Fibroblast of gingiva (primary cell): ENCODE measurements around the gene SLC7A11.

ENCODE experiments used
- DNase-seq: peaks from one replicate; pipeline ENCODE4 v3.0.0-alpha.2; 2011; ENCODE audit warnings: low read depth

The SLC7A11 gene

DNA sequence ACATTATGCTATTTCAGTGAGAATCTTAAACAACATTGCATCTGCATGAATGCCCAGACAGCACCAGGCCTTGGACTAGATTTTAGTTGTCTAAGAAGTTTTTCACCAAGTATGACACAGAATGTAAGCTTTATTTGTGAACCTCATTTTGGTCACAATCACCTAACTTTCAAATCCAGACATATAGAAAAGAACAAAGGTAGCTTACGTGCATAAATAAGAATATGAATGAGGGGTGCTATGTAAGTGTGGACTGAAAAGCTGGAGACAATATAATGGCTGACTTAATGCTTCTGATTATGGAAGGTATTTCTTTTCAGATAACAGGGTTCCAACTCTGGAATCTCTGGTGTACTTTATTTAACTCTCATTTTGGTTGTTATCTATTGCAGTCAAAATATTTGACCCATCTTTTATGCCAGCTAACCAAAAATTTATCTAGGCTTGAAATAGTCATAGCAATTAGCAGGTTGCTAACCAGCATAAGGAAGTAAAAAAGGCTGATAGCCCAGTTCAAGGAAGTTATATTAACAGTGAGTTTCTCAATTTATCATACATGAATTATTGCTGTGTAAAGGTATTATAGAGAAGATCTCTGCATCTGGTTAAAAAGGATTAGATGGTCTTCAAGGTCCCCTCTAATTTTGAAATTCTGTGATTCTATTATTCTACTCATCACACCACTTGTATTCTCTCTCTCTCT lies 36.5 kb downstream of the SLC7A11 start:
- DNase-seq: no peak

DNA sequence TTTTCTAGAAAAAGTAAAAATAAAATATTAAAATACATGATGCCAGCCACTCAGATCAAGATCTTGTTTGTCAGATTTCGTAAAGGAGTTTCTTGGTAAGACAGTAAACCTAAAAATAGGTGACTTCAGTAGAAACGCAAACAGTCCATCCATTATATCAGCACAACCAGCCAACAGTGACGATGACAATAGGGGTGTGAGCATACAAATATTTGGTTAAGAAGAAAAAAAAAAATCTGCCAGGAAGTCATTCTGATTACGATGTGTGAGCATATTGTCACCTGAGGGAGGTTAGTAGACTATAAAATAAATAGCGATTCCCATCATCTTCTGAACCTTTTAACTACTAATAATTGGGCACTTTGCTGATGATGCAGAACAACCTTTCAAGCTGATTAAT lies 37.6 kb downstream of the SLC7A11 start:
- DNase-seq: no peak

DNA sequence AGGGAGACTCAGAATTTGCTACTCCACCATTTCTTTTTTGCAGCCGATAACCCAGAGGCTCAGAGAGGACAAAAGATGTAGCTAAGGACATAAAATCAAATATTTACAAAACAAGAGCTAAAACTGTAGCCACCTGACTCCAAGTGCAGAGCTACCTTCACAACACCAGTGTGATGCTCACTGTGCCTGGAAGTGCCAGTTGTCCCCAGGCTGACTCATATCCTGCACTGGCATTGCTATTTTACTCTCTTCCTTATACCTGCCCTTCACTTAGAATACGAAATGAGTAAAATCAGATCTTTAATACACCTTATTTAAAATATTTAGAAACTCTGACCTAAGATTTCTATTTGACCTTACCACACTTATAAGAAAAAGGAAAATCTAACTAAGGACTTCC lies 39.5 kb downstream of the SLC7A11 start:
- DNase-seq: no peak

DNA sequence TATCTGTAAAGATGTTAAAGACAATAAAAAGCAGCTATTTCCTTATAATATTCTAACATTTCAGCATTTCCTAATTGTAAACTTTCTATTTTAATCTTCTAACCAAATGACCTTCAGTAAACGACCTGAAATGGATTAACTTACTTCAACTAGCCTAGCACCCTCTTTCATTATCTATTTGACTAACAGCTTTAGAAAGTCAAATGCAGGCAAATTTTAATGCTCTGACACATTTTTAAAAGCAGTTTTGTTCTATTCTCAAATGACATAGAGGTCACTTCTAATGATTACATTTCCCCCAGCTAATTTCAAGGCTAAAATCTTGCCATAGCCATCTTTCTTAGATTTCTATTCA lies 41.9 kb downstream of the SLC7A11 start:
- no peak for DNase-seq

DNA sequence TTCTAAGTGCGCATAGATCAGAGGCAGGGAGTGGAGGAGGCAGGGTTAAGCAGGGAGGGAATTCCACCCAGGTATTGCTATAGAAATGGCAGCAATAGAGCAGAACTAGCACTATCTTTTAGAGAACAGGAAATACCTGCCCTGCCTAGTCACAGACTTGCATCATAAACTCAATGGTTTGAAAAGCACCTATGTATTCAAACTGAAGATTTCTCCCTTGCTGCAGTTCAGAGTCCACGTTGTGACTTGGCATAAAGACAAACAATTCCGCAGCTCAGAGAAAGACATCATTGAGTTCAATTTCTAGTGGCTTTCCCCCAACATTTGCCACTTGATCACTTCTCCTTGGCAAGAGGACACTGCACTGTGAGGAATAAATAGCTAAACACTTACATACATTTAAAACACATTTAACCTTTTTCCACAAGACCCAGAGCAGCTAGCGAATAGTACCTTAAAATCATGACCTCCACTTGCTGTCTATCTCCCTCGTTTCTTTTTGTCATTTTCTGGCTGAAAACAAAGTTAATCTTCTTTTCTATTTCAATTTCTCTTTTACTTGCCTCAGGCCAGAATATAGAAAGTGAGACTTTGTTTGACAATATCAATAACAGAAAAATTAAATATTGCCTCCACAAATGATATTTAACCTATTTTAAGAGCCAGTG lies 42.4 kb downstream of the SLC7A11 start:
- DNase-seq: no peak

DNA sequence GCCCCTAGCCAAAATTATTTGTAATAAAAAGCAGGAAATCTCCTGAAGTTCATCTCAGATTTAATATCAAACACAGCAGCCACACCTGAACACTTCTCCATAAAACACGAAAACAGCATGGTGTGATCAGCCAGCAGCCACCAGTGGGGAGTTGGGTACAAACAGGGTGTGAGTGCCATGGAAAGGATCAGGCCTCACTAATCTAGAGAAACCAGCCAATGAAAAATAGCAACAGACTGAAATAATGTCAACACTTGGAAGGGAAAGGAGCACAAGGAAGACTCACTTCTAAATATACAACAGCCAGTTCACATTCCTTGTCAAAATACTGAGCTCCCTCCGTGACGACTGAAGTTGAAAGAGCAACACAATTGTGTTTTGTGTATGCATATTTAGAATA lies 46.0 kb downstream of the SLC7A11 start:
- DNase-seq: no peak

DNA sequence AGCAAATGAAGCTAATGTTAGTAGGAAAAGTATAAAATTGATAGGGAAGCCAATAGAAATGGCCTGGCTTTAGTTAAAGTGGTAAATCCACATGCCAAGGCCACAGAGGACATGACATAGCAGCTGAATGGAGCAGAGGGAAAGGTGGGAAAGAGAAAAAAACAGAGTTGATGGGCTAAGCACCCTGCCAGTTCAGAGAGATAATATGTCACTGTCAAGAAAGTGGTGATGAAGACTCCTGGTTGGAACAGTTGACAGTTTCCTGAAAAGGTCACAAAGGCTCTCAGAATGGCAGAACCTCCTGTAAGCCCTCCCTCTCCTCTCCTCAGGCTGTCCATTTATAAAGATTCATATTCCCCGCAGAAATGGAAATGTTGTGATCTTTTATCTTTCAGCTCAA lies 48.2 kb downstream of the SLC7A11 start:
- DNase-seq: no peak

DNA sequence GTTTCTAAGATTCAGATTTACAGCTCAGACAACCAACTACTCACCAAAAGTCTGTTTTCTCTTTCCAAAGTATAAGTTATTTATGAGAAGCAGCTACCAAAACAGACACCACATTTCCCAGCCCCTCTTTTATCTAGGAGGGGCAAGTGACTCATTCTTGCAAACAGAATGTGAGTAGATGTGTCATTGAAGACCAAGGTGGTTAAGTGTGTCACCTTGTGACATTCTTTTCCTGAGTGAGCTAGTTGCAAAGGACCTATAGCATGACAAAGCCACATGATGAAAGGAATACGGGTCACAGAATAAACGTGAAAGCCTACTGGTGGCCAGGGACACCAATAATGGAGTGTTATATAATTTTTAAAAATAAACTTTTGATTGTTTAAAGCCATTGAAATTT lies 50.0 kb downstream of the SLC7A11 start:
- no peak for DNase-seq

DNA sequence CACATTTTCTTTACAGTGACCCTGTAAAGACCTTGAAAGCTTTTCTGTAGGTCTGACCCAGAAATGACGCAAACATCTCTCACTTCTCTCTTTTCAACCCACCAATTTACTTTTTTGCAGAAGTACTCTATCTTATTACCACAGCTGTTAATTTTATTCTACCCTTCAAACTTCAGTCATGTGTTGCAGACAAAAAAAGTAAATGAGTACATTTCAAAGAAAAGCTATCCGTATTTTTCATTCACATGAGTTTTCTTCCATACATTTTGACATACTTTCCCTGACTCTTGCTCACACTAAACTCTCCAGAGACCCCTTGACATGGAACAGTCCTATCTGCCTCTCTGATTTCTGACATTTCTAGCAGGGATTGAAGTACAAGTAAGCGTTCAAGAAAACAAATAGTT lies 51.7 kb downstream of the SLC7A11 start:
- no peak for DNase-seq

DNA sequence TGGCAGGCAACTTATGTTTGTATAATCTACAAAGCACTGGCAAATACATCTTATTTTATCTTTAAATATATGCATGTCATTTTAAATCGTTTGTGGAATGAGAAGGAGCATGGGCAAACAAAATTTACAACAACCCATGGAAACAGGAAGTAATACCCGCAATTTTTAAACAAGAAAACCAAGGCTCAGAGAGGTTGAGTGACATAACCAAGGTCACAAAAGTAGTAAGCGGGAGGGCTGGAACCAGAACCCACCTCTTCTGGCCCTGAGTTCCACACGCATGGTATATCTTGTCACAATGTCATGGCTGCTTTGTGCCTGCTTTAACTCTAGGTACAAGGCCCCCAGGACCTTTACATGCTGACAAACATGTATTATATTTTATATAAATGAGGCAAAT lies 52.9 kb downstream of the SLC7A11 start:
- DNase-seq: no peak

DNA sequence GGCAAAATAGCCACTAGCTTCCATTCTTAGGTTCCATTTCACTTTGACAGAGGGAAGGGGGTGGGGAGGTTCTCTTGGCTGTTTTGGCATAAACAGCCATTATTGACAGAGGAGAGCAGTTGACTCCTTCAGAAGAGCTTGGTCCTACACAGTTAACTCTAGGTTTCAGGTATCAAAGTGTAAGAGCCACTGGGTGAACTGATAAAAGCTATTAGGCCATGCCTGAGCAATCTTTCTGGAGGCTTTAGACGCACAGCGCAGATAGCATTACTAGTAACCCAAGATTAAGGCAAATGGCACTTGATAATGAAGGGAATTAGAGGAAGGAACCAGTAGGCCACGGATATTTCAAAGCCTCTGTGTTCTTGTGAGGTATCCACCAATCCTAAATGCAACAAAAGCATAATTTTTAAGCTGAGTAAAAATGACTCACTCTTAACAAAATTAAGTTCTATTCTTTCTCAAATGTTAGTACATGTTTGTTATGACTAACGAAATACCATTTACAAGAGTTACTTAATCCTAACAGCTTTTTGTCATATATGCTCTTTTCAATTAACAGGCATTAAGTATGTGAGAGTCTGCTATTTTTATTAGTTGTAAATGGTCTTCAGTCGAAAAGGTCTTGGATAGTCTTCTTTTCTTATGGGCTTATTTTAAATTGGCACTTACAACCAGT lies 53.6 kb downstream of the SLC7A11 start:
- peak; percentile 10 for DNase-seq

DNA sequence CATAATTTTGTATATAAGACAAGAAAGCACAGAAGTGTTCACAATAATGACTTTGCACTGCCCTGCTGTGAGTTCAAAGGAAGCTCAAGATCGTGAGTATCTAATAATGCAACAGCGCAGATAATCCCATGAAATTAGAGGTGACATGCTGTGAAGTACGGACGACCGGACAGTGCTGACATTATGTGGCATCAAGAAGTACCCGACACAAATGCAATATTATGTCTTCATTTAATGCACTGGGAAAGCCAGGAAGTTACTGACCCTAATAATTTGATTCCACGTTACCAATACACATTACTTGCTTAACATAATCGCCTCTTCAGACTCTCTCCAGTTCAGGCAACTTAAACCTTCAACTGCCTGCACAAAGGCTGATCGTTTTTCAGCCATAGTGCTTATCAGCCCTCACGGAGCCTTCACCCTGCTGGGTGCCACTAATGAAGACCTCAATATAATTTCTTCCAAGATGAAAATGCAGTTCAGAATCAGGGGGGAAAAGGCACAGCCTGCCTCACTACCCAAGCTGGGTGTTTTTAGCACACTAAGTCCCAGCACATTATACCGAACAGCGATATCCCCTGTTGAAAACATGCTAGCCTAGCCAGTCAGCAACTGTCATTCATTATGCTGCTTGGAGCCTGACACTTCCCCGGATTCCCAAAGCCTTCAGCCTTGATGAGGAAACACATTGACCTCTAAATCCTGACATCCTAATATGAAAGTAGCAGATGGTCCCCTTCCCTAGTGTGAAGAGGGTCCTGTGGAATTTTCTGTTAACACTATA lies 56.1 kb downstream of the SLC7A11 start:
- no peak for DNase-seq

DNA sequence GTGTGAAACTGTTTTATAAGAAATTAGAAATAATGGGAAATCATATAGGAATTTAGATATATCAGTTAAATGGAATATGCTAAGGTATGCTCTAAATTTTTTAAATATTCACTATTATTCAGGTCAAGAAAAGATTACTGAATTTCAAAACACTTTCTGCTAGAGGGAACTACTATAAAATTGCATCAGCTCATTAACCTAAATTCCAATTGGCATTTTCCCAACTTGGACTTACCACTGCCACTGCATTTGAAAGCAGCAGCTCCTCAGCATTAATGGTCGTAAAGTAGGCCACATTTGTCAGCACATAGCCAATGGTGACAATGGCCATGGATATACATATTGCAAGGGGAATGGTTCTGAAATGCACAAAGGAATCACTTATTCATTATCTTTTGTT lies 57.3 kb downstream of the SLC7A11 start:
- DNase-seq: no peak

DNA sequence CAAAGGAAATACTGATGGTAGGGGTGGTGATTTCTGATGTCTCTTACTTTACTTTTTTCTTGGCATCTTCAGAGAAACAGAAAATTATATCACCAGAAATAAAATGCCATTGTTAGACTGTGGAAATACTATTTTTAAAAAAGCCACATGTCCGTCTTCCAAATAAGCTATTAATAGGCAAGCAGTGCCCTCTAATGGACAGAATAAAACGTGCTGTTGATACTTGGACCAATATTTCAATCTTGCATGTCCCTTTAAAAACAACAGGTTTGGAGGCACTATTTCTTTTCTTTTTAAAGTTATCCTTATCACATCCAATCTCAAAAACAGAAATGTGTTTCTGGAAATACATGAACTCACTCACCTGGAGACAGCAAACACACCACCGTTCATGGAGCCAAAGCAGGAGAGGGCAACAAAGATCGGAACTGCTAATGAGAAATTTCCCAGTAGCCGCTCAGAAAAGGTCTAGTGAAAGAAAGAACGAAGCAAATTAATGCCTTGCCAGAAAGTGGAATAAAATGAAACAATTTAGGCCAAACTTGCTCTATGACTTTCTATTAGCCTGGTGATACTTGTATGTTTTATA lies 59.2 kb downstream of the SLC7A11 start:
- peak; percentile 60 for DNase-seq

DNA sequence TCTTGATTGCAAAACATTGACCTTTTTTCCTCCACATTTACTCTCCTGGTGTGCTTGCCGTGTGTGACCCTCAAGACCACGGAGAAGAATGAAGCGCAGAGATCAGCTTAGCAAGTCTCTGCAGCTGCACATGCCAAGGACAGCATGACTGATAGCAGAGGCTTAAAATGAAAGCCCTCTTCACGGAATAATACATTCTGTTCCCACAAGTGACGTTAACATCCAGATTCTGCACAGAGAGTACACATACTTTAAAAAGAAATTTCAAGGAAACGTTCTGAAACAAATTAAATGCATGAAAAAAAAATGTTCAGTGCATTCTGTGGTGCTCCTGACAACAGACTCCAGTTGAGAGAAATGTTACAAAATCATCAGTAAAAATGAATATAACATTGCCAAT lies 60.9 kb downstream of the SLC7A11 start:
- peak; percentile 63 for DNase-seq

DNA sequence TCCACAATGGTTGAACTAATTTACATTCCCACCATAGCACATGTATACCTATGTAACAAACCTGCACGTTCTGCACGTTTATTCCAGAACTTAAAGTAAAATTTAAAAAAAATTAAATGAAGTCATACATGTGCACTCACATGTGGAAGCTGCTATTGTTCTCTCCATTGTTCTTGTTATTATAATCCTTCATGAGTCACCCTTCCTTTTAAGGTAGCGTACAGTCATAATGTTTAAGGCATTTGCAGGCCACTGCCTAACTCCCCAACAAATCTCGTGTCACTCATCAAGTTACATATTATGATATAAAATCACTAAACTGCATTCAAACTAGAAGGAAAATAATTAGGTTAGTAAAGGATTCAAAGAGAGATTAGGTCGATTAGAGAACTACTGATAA lies 63.6 kb downstream of the SLC7A11 start:
- no peak for DNase-seq

DNA sequence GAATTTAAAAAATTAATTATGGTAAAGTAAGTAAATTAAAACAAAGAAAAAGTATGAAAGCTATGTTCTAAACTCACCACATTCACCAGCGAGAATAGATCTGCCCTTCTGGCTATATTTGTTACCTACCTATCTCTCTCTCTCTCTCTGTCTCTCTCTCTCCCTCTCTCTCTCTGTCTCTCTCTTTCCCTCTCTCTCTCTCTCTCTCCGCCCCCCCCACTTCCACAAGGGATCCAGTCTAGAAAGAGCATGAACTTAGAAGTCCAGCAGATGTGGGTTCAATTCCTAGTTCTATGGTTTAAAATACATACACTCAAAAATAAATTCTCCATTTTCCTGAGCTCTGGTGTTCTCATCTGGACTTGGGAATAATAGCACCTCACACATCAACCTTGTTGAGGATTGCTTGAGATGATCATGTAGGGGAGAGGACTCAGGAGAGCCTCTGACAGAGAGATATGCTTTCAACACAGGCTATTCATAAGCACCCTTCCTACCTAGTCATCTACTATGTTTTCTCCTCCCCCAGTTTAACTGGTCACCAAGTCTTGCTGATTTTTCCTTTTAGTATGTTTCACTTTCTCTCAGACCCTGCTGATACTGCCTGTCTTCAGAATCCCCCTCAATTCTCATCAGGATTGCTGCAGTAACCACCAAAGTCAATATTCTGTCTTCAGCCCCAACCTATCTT lies 64.7 kb downstream of the SLC7A11 start:
- no peak for DNase-seq

DNA sequence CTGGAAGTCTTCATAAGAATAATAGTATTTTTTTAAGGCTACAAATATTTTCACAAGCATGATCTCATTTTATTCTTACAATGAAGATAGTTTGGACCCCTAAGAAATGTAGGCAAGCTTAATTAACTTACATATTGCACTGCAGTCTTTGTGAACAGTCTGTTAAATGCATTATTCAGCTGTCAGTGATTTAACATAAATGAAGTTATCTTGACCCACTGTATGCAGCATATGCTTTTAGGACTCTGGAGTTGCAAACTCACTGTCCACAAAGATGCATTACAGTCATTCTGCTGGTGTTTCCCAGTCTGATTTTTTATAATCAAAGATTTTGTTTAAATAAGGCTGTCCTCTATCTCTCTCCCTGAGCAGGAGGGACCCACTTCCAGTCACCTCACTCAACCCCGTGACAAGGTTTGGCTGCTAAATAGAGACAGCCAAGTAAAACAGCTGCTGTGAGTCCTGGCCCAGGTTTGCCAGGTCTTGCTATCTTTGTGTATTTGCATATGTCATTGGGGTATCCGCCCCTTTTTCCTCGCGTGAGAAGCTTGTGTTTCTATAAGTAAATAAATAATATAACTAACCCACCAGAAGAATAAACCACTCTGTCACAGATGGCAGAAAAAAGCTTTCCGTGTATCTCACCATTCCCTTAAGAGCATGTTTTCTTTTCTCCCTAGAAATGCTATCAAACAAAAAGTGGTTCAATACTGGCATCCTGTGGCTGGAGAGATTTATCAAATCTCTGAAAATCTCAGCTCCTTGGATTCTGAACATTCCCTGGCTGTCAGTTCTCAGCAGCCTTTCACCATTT lies 67.0 kb downstream of the SLC7A11 start:
- no peak for DNase-seq

DNA sequence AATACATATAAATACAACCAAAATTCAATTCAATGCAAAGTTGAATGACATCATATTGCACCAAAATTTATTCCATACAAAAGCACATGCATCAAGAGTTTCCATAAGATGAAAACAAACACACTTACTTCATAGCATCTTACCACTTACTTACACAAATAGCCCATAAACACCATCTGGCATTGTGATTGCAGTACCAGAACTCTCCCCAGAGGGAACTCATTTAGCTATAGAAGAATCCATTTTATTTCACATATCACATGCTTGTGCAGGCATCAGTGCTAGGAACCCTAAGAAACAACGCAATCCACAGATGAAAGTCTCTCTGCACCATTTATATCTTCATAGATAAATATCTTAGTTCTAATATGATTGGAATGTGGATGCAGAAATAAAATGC lies 77.9 kb downstream of the SLC7A11 start:
- DNase-seq: no peak

DNA sequence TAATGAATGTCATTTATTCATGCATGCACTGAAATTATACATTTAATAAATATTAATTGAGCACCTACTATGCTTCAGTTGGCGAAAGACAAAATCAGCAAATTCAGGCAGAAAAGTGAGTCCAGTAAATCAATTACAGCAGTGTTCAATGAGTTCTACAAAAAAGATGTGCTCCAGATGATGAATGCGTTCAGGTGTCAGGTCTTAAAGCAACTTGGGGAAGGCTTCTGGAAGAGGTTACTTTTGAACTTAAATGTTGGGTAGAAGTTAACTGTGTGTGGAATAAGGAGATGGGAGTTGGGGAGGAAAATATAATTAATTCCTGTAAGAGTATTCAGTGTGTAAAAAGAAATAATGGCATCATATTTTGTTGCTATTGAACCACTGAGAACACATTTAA lies 79.0 kb downstream of the SLC7A11 start:
- DNase-seq: no peak

DNA sequence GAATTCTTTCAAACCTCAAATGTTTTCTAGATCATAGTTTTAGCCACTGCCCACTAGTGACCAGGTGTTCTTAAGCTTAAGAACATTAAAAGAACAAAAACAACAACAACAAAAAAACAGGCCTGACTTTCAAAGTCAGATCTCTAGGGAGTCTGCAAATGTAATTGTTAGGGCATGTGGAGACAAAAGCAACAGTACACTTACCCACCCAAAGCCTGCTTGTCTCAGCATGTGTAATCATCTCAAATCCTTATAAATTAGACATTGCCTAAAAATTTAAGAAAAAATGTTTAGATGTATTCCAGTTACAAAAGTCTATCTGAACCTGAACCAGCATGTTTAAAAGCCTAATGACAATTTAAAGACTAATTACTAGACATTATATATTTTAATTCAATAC lies 79.9 kb downstream of the SLC7A11 start:
- no peak for DNase-seq
